Chondrocyte (in vitro differentiated cells): ENCODE results near the gene RSAD1. TPM values are rescaled to one million over a fixed set of nuclear protein-coding genes. Genes with fewer than 3 reads are reported as not detected.

Source experiments
- DNase-seq: peaks from one replicate; pipeline ENCODE4 v3.0.0; 2021; ENCODE audit warnings: mixed read lengths, low spot score
- H3K27ac Mint-ChIP-seq: one replicate; pipeline ENCODE4 v1.8.0; 2021; ENCODE audit warnings: mild to moderate bottlenecking, moderate library complexity, mixed read lengths; ENCODE audit not compliant: unreplicated experiment
- H3K27me3 Mint-ChIP-seq: 2 replicates; pipeline ENCODE4 v1.8.0; 2021; ENCODE audit warnings: low read depth, mixed read lengths
- H3K36me3 Mint-ChIP-seq: 2 replicates; pipeline ENCODE4 v1.8.0; 2021; ENCODE audit warnings: low read depth, mixed read lengths
- H3K4me1 Mint-ChIP-seq: 2 replicates; pipeline ENCODE4 v1.8.0; 2021; ENCODE audit warnings: low read depth, mild to moderate bottlenecking, mixed read lengths
- H3K4me3 Mint-ChIP-seq: one replicate; pipeline ENCODE4 v1.8.0; 2021; ENCODE audit warnings: mild to moderate bottlenecking, moderate library complexity, mixed read lengths; ENCODE audit not compliant: unreplicated experiment
- H3K9me3 Mint-ChIP-seq: 2 replicates; pipeline ENCODE4 v1.8.0; 2021; ENCODE audit warnings: low read depth, mixed read lengths
- CTCF ChIP-seq: fragments of 200-600 bp; sonication (generic); IDR thresholded peaks from 2 replicates; pipeline ENCODE4 v1.5.0; 2021; ENCODE audit warnings: antibody characterized with exemption, mild to moderate bottlenecking, moderate library complexity
- total RNA-seq: library from RNA; stranded (reverse); gene quantifications from 3 replicates; pipeline ENCODE4 v1.2.1, GENCODE V29; 2021

The RSAD1 gene
- total RNA-seq, 1 donor from 2014 or later = 29.8 TPM

GRCh38 chr17:50499270-50499669 lies 20.6 kb downstream of the RSAD1 start:
- Mint-ChIP-seq H3K4me3 (no peak overlapping the region), H3K27me3 (no peaks in the 10 kb centered on the region), H3K27ac (no peak overlapping the region), H3K36me3 (no peaks in the 10 kb centered on the region), H3K4me1 (peaks cover 7% of the 10 kb centered on the region), H3K9me3 (no peaks in the 10 kb centered on the region)
- no peak for TF ChIP-seq CTCF
- no peak for DNase-seq

GRCh38 chr17:50499721-50500120 lies 21.1 kb downstream of the RSAD1 start:
- Mint-ChIP-seq H3K36me3 (no peaks in the 10 kb centered on the region), H3K27me3 (no peaks in the 10 kb centered on the region), H3K4me1 (peaks cover 7% of the 10 kb centered on the region), H3K27ac (no peak overlapping the region), H3K4me3 (no peak overlapping the region), H3K9me3 (no peaks in the 10 kb centered on the region)
- no peak for TF ChIP-seq CTCF
- DNase-seq = no peak

GRCh38 chr17:50501054-50501453 lies 22.4 kb downstream of the RSAD1 start:
- Mint-ChIP-seq H3K4me1 (peaks cover 3% of the 10 kb centered on the region), H3K9me3 (no peaks in the 10 kb centered on the region), H3K27me3 (no peaks in the 10 kb centered on the region), H3K4me3 (no peak overlapping the region), H3K27ac (no peak overlapping the region), H3K36me3 (no peaks in the 10 kb centered on the region)
- peak; percentile 78 for TF ChIP-seq CTCF
- DNase-seq = no peak

- no peaks in the 10 kb centered on the region for H3K36me3 Mint-ChIP-seq
- no peaks in the 10 kb centered on the region for H3K27me3 Mint-ChIP-seq
These were observed 23.8 kb downstream of the RSAD1 start for GRCh38 chr17:50502301-50502990.

GRCh38 chr17:50505591-50506130 lies 27.0 kb downstream of the RSAD1 start:
- peaks cover 16% of the 10 kb centered on the region for H3K4me1 Mint-ChIP-seq
- DNase-seq = no peak
- H3K27me3 Mint-ChIP-seq = no peaks in the 10 kb centered on the region
- no peak overlapping the region for H3K4me3 Mint-ChIP-seq
- H3K9me3 Mint-ChIP-seq = no peaks in the 10 kb centered on the region
- no peaks in the 10 kb centered on the region for H3K36me3 Mint-ChIP-seq
- no peak for TF ChIP-seq CTCF
- H3K27ac Mint-ChIP-seq = no peak overlapping the region

More at GRCh38 chr17:50502301-50502990, 23.8 kb downstream of the RSAD1 start:
- Mint-ChIP-seq H3K4me3 (no peak overlapping the region), H3K27ac (no peak overlapping the region), H3K4me1 (peaks cover 3% of the 10 kb centered on the region), H3K9me3 (no peaks in the 10 kb centered on the region)
- no peak for TF ChIP-seq CTCF
- peak; percentile 38 for DNase-seq
